Breast epithelium (tissue), 3 donors: ENCODE measurements around the gene TMED7.

ENCODE experiments used
- CTCF ChIP-seq, 3 donors: fragments of 450-650 bp; IDR thresholded peaks; one replicate each; pipeline ENCODE4 v1.5.1; 2016 to 2017; ENCODE audit warnings: antibody characterized with exemption in 3 of 3, mild to moderate bottlenecking in 3 of 3, moderate library complexity in 3 of 3
- POLR2AphosphoS5 ChIP-seq, 3 donors: sonication (generic); formaldehyde crosslinking; IDR thresholded peaks; one replicate each; pipeline ENCODE4 v1.6.1; 2017; ENCODE audit warnings: antibody characterized with exemption in 3 of 3

- TF ChIP-seq CTCF (IDR thresholded peaks at IDR 0.05) (no peak), POLR2AphosphoS5 (IDR thresholded peaks at IDR 0.05) (no peak)
Observed at GRCh38 chr5:115573133-115573532, 52.7 kb downstream of the TMED7 start.
